Fibroblast of skin of back (primary cell): Measurements from ENCODE around the gene DRAM1.
"Not testable (repeated sequence)": the region's sequence is repeated elsewhere in the genome, so short reads cannot be mapped to it uniquely, and the experiment has no call there.

ENCODE experiments used
- DNase-seq: peaks from one replicate; pipeline ENCODE4 v3.0.0-alpha.2; 2013

The DRAM1 gene

GRCh38 chr12:101908395-101908794, 31.0 kb downstream of the DRAM1 start:
- DNase-seq, result no peak

DNA sequence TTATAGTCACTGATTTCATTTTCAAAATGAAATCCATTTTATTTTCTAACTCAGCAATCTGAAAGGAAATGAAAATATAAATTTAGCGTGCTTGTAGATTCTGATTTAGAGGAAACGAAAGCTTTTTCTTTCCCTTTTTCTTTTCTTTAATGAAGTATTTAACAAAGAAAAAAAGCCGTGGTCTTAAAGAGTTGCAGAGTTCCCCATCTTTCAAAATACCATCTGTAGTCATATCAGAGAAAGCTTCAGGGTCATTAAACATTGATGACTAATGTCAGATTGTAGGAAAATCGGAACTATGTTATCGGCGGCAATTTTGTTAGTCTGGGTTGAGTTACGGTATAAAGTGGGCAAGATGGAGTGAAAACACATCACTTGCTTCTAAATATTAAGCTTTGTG, 32.3 kb downstream of the DRAM1 start:
- no peak for DNase-seq

GRCh38 chr12:101915841-101916240, 38.5 kb downstream of the DRAM1 start:
- DNase-seq, result no peak

DNA sequence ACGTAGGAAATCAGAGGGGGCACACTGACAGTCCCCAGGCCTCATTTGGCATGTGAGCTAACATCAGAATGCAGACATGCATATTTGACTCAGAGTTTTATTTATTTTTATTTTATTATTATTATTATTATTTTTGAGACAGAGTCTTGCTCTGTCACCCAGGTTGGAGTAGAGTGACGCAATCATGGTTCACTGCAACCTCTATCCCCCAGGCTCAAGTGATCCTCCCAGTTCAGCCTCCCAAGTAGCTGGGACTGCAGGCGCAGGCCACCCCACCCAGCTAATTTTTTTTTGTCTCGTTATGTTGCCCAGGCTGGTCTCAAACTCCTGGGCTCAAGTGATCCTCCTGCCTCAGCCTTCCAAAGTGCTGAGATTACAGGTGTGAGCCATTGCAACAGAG, 41.4 kb downstream of the DRAM1 start:
- DNase-seq, result not testable (repeated sequence)

- DNase-seq, result no peak
Observed at GRCh38 chr12:101919447-101919846, 42.1 kb downstream of the DRAM1 start.

GRCh38 chr12:101920906-101921305, 43.5 kb downstream of the DRAM1 start:
- DNase-seq, result peak; percentile 9

GRCh38 chr12:101923045-101923718, 45.8 kb downstream of the DRAM1 start:
- no peak for DNase-seq

DNA sequence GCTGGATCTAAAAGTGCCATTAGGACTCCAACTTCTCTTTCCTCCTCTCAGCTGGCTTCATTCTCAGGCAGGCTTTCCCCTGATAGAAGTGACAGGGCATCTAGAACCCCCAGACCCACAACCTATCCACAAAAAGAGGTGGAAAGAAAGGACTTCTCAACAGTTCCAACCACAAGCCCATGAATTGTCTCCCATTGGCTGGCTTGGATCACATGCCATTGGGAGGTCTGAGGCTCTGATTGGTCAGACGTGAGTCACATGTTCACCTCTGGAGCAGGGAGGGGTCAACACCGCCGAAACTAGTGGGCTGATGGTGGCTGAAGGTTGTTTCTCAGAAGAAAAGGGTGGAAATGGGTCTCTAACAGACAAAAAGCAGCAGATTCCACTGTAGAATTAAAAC, 47.2 kb downstream of the DRAM1 start:
- peak; percentile 11 for DNase-seq

- DNase-seq, result peak; percentile 93
Observed at GRCh38 chr12:101925361-101925760, 48.0 kb downstream of the DRAM1 start.

- DNase-seq, result no peak
Observed at GRCh38 chr12:101925935-101926334, 48.6 kb downstream of the DRAM1 start.

DNA sequence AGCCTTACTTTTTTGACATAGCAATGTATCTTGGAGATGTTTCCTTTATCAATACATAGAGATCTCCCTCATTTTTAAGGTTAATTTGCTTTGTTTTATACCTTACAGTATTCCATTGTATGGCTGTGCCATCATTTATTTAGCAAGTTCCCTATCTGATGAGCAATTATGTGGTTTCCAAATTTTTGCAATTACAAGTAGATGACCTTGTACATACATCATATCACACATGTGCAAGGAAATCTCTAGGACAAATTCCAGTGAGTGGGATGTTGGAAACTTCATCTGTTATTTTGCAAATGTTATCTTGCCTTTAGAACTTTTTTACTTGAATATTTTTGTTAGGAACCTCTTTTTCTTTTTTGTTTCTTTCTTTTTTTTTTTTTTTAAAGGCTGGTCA, 49.7 kb downstream of the DRAM1 start:
- peak; percentile 10 for DNase-seq

DNA sequence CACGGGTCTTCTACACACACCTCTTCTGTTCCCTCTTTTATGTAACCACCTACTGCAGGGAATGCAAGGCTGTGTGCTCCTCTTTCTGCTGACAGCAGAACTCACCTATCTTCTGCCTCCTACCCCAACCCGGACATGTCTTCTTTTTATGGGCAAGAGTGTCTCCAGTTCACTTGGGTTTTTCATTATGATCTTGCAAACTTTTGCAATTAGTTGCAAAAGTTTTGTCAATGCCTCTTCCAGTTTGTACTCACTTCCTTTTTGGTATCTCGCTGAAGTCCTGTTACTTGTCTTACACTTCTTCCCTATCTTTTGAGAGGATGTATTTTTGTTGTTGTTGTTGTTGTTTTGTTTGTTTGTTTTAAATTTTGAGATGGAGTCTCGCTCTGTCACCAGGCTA, 50.6 kb downstream of the DRAM1 start:
- DNase-seq, result no peak

DNA sequence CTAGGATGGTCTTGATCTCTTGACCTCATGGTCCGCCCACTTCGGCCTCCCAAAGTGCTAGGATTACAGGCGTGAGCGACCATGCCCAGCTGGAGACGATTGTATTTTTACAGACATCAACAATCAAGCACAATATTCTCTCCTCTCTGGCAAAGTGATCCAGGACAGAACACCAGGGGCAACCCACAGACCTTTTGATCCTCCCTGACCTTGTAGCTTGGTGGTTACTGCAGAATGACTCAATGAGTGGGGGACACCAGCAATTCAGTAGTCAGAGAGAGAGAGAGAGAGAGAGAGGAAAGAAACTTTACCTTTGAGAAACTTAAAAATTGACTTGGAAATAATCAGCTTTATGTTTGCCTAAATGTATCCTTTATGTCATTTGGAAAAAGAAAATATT, 51.2 kb downstream of the DRAM1 start:
- DNase-seq, result no peak

DNA sequence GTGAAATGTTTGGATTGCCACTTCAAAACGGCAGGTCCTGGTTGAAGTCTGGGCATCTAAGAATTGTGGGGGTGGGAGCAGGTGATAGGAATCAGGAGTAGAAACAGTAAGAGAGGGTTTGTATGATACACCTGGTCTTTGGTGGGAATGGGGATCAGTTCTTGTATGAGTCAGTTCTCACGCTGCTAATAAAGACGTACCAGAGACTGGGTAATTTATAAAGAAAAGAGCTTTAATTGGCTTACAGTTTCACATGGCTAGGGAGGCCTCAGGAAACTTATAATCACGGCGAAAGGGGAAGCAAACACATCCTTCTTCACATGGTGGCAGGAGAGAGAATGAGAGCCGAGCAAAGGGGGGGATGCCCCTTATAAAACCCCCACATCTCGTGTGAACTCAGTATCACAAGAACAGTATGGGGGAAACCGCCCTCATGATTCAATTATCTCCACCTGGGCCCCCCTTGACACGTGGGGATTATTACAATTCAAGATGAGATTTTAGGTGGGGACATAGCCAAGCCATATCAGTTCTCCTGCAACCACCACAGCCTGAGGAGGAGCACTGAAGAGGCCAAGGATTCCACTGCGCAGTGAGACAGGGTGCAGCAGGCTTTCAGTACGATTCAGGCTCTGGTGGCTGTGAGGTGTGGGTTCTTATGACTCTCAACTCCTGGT, 52.1 kb downstream of the DRAM1 start:
- no peak for DNase-seq

GRCh38 chr12:101931498-101932326, 54.3 kb downstream of the DRAM1 start:
- DNase-seq, result no peak

DNA sequence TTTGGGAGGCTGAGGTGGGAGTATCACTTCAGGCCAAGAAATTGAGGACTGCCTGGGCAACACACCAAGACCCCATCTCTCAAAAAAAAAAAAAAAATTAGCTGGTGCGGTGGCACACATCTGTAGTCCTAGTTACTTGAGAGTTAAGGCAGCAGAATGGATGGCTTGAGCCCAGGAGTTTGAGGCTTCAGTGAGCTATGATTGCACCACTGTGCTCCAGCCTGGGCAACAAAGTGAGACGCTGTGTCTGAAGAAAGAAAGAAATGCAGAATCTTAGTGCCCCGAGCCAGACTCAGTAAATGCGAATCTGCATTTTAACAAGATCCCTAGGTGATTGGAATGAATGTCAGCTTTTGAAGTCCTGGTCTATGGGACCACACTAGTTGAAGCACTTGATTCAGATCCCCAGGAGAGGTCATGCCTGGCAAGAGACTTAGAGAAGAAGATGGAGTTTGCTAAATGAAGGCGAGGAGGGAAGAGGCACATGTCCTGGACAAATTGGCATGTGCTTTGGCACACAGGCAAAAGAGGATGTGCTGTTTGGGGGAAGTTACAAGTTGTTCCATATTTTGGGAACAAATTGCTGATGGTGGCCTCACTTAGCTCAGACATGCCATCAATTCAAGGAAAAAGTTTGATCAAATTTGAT, 56.6 kb downstream of the DRAM1 start:
- DNase-seq, result no peak

DNA sequence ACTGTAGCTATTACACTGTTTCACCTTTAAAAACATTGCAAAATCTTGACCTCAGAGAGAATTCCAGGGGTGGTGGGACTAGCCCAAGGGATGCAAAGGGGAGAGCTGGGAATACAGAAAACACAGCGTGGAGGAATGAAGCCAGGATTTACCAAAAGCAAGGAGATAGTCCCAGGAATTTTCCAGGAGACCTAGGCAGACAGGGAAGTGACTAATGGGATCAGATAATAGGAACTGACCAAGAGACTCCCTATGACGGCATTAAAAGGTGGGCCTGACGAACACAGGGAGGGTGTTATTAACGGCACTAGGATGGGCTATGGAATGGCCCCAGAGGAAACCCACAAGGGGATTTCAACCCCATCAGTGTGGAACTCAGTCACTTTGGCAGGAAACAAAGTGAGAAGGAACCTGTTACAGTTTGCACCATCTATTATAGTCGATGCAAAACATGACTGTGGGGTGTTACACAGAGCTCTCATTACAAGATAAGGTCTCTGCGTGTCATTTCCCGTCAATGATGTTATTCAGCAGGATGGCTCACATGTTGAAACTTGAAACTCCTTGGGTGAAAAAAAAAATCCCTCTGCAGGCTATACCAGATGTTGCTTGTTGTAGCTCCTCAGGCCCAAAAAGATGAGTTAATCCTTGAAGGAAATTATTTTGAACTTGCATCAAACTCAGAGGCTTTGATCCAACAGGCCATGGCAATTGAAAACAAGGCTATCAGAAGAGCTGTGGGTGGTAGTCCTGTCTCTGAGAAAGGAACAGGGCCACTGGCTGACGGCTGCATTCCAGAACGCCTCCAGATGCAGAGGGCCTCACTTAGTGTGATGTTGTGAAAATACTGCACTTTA, 58.7 kb downstream of the DRAM1 start:
- peak; percentile 83 for DNase-seq

GRCh38 chr12:101939306-101939705, 61.9 kb downstream of the DRAM1 start:
- DNase-seq, result no peak

GRCh38 chr12:101939856-101940265, 62.5 kb downstream of the DRAM1 start:
- peak; percentile 68 for DNase-seq

- no peak for DNase-seq
Observed at GRCh38 chr12:101940400-101940950, 63.1 kb downstream of the DRAM1 start.
